Brain microvascular endothelial cell (primary cell): ENCODE results near the gene PPFIBP2.

Experiments used
- DNase-seq: peaks from one replicate; pipeline ENCODE4 v3.0.0-alpha.2; 2020
- H3K27ac ChIP-seq: fragments of 250-450 bp; sonication (Bioruptor Pico); 2 replicates; pipeline ENCODE4 v1.5.1; 2020; ENCODE audit warnings: mild to moderate bottlenecking, moderate library complexity
- H3K27me3 ChIP-seq: fragments of 250-450 bp; sonication (Bioruptor Pico); replicated peaks from 2 replicates; pipeline ENCODE4 v1.5.1; 2020; ENCODE audit warnings: mild to moderate bottlenecking
- H3K36me3 ChIP-seq: fragments of 250-450 bp; sonication (Bioruptor Pico); replicated peaks from 2 replicates; pipeline ENCODE4 v1.5.1; 2020; ENCODE audit warnings: mild to moderate bottlenecking
- H3K4me3 ChIP-seq: 2 replicates; pipeline ENCODE4 v1.5.1; 2011; ENCODE audit warnings: low read depth, mild to moderate bottlenecking, control low read depth, low read length, moderate library complexity
- CTCF ChIP-seq: IDR thresholded peaks from 2 replicates; pipeline ENCODE4 v1.5.1; 2011; ENCODE audit warnings: low read depth, mild to moderate bottlenecking, moderate library complexity, low read length, control low read depth, inconsistent platforms; ENCODE audit errors: missing control alignments
- in situ Hi-C: cut with HindIII; loops from 2 replicates; pipeline ENCODE4 v1.10.0; 2017; ENCODE audit warnings: low sequenced_read_pairs, low pct_ligation_motif_present

Gene PPFIBP2

GRCh38 chr11:7574491-7575130, 60.8 kb downstream of the PPFIBP2 start:
- no peak for TF ChIP-seq CTCF
- Histone ChIP-seq H3K27me3 (no peaks in the 10 kb centered on the region), H3K36me3 (no peaks in the 10 kb centered on the region), H3K4me3 (no peak overlapping the region), H3K27ac (no peak overlapping the region)
- in situ Hi-C loops, result no loop called here
- no peak for DNase-seq

GRCh38 chr11:7575841-7576725, 62.3 kb downstream of the PPFIBP2 start:
- TF ChIP-seq CTCF, result no peak
- Histone ChIP-seq H3K36me3 (no peaks in the 10 kb centered on the region), H3K27ac (no peak overlapping the region), H3K27me3 (no peaks in the 10 kb centered on the region), H3K4me3 (no peak overlapping the region)
- in situ Hi-C loops, result no loop called here
- DNase-seq, result no peak

- H3K36me3 ChIP-seq, result no peaks in the 10 kb centered on the region
- no peak for DNase-seq
- TF ChIP-seq CTCF, result no peak
- H3K27ac ChIP-seq, result no peak overlapping the region
- H3K27me3 ChIP-seq, result no peaks in the 10 kb centered on the region
- in situ Hi-C loops, result no loop called here
- peak overlapping the region; percentile 26 for H3K4me3 ChIP-seq
These were observed 63.0 kb downstream of the PPFIBP2 start for GRCh38 chr11:7576726-7577290.

- TF ChIP-seq CTCF, result no peak
- H3K27me3 ChIP-seq, result no peaks in the 10 kb centered on the region
- H3K27ac ChIP-seq, result no peak overlapping the region
- DNase-seq, result peak; percentile 15
- H3K4me3 ChIP-seq, result peak overlapping the region; percentile 26
- in situ Hi-C loops, result no loop called here
- no peaks in the 10 kb centered on the region for H3K36me3 ChIP-seq
These were observed 63.7 kb downstream of the PPFIBP2 start for GRCh38 chr11:7577291-7578190.

- in situ Hi-C loops, result no loop called here
- no peak for TF ChIP-seq CTCF
- Histone ChIP-seq H3K36me3 (no peaks in the 10 kb centered on the region), H3K4me3 (peak overlapping the region; percentile 26), H3K27ac (no peak overlapping the region), H3K27me3 (no peaks in the 10 kb centered on the region)
- no peak for DNase-seq
These were observed 64.6 kb downstream of the PPFIBP2 start for GRCh38 chr11:7578276-7578955.
